GM19351 (cell line): ENCODE data around the gene FMN1.

Experiments
- ATAC-seq: cut with Tn5 transposase; IDR thresholded peaks from one replicate; pipeline ENCODE4 v1.9.1; 2021; ENCODE audit warnings: mild to moderate bottlenecking, moderate library complexity; ENCODE audit not compliant: unreplicated experiment

FMN1 gene

GRCh38 chr15:33158366-33158765, 36.1 kb downstream of the FMN1 start:
- no peak for ATAC-seq

GRCh38 chr15:33157371-33158037, 37.0 kb downstream of the FMN1 start:
- no peak for ATAC-seq

DNA sequence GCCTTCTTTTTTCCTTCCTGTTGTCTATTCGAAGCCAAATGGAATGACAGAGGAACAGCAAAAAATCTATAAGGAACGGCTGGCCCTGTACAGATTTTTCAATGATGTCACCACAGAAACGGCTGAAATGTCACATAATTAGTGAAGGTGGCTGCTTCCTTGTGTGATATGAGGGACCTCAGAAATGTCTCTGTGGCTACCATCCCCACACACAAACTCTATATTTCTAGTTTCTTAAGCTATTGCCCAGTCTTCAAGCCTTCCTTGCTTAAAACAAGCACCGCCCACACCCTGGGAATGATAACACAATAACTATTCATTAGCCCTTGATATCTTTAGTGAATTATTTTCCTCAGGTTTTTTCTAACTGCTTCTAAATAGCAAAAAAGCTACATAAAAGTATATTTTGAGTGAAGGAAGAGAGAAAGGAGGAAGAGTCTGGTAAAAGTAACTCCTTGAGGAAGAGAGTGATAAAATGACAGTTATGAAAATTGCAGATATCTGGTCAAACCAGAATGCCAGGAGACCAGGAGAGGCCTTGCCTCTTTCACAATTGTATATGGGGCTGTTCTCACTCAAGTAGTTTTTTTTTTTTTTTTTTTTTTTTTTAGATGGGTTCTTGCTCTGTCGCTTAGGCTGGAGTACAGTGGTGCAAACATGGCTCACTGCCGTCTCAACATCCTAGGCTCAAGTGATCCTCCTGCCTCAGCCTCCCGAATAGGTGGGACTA, 38.7 kb downstream of the FMN1 start:
- ATAC-seq, result no peak

DNA sequence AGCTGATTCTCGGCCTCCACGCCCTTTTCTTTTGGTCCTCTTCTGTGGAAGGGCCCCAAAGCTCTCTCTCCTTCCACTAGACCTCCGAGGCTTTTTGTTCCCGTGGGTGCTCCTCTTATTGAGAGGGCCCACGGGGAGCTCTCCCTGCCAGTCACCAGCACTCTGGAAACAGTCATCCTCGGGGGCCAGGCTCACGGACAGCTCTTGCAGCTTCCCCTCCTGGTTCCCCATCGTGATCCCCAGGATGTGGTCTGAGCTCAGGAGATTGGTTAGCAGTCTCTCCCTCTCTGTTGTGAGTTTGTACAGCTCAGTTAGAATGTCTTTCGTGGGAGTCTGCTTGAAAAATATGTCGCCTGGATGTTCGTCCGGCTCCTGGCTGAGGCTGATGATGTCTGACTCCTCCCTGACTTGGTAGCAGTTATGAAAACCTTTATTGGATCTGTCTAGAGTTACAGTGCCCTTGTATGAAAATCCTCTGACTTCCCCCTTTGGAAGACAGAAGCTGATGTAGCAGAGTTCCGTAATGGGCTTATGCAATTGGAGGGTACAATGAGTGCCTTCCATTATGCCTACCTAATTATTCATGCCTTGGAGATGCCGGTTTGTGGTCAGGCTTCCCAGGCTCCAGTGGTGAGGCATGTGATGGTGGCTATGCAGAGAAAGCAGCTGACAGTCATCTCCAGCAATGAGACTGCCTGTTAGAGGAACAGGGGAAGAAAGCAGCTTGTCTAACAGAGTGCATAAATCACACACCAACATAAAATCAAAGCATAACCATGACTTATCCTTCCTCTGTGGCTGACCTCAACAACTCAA, 40.0 kb downstream of the FMN1 start:
- no peak for ATAC-seq

- ATAC-seq, result no peak
Measured at GRCh38 chr15:33153548-33153947, 41.0 kb downstream of the FMN1 start.

DNA sequence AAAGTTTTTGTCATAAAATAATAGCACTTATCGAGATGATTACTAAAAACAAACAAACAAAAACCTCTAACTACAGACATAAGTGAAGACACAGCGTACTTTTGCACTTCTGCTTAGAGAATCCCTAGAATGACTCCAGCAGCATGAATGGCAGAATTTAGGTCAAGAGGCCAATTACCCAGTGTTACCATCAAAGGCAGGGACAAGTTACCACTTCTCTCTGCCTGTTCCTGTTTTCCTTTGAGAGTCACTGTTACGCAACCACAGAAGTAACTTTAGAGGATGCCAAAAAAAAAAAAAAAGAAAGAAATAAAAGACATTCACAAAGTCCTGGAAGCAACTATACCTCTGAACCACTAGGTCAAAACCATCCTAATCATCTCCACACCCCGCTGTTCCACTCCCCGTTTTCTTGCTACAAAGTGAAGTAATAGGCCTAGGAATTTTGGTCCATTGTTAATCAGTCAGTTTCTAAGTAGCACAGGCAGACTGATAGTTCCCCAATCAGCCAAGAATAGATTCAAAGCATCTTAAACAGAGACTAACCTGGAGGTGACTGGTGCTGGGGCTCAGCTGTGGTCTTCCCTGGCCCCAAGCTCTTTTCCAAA, 41.9 kb downstream of the FMN1 start:
- ATAC-seq, result no peak

DNA sequence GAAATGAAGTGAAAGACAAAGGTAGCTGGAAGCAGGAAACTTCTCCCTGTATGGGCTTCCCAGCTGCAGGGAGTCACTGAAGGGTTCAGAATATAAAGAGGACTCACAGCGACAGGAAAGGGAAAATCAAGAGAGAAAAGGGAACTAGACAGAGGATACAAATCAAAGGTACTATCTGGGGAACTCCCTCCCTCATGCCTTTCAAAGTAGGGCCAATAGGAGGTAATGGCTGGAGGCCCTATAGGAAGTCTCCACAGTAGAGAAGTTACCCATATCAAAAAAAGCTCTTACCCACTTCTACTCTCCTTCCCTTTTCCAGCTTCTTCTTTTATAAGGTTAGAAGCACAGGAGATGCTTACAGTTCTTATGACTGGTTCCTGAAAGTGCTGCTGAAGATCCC, 43.5 kb downstream of the FMN1 start:
- ATAC-seq, result no peak

GRCh38 chr15:33150431-33150941, 44.0 kb downstream of the FMN1 start:
- no peak for ATAC-seq

DNA sequence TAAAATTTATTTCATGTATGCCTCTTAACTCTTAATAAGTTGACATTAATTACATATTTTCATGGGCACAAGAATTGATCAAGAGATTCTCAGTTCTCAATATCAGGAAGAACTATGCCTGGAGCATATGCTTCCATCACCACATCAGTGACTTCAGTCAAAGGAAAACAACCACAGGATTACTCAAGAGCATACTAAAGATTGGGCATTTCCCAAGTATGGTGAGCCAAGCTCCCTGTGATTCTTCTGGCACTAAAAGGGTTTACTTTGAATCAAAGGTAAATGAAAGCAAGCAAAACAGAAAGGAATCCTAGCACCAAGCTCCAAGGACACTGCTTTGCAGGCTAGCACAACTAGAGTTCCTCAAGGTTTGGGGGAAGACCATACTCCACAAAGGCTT, 44.6 kb downstream of the FMN1 start:
- no peak for ATAC-seq

DNA sequence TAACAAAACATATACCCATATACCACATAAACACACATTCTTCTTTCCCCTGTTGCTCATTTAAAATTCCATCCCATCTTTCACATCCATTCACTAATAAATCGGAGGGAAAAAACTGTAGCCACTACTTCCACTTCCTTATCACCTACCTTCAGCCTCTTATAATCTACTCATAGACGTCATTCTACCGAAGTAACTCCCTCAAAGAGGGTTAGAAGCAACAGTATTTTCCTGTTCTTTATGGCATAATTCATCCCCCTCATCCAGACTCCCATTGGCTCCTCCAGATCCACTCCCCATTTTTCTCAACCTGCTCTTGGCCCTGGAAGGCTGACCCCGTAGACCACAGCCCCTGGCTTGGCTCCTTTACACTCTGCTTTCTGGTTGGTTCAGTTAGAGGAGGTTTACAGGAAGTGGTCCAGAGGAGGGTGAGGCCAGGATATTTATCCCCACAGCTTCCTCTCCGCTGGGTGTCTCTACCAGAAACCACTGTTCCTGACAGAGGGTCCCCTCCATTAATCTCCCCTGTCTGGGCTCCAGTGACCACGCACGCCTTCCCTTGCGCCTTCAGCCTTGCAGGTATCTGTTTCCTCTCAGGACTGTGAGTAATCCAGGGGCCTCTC, 46.3 kb downstream of the FMN1 start:
- no peak for ATAC-seq

DNA sequence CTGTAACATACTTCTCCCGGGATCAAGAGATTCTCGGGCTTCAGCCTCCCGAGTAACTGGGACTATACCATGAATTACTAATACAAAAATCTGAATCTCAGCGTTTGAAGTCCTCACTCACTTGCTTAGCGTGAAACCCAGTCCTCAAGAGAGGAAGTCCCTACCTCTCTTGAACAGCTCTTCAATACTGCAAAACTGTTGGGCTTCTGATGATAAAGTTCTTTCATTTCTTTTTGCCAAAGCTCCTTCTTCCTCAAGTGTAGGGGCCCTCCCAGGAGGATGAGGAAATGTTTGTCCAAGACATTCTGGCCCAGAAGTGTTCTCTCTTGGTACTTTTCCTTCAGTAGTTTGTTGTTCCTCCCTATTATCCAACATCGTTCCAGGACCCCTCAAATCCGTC, 48.5 kb downstream of the FMN1 start:
- ATAC-seq, result no peak

- no peak for ATAC-seq
Measured at GRCh38 chr15:33145447-33145846, 49.1 kb downstream of the FMN1 start.

DNA sequence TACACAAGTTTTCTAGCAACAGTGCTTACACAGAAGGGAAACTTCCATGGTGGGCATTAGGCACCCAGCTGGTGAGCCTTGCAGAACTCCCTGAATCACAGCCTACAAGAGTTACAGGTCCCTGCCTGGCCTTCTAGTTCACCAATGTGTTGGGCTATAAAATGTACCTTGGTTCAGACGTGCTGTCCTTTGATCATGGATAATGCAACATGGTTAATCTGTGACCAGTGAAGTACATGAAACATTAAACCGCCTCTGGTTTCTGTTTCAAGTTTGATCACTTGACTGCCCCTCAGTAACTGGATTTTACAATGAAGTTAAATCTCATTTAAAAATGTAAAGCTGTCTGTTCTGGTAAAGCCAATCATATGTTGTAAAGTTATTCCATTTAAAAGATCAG, 51.8 kb downstream of the FMN1 start:
- no peak for ATAC-seq

- ATAC-seq, result no peak
Measured at GRCh38 chr15:33138000-33138399, 56.5 kb downstream of the FMN1 start.

- ATAC-seq, result no peak
Measured at GRCh38 chr15:33137101-33137500, 57.4 kb downstream of the FMN1 start.

GRCh38 chr15:33136353-33136752, 58.2 kb downstream of the FMN1 start:
- no peak for ATAC-seq

DNA sequence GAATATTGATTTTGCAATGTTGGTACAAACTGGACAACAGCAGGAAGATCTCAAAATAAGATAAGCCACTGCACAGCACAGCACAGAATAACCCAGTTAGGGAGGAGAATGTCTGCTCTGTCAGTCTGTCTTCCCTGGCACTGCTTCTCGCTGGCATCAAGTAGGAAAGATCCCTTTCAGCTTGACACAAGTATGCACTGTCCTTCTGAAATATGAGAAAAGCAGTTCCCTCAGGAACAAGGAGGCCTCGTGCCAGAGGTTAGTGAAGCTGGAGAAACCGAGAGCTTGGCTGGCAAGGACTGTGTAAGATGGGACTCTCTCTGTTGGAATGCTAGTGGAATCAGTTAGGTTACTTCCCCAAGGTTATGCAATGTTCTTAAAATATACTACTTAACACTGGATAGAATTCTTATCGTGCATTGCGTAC, 59.1 kb downstream of the FMN1 start:
- ATAC-seq, result no peak

DNA sequence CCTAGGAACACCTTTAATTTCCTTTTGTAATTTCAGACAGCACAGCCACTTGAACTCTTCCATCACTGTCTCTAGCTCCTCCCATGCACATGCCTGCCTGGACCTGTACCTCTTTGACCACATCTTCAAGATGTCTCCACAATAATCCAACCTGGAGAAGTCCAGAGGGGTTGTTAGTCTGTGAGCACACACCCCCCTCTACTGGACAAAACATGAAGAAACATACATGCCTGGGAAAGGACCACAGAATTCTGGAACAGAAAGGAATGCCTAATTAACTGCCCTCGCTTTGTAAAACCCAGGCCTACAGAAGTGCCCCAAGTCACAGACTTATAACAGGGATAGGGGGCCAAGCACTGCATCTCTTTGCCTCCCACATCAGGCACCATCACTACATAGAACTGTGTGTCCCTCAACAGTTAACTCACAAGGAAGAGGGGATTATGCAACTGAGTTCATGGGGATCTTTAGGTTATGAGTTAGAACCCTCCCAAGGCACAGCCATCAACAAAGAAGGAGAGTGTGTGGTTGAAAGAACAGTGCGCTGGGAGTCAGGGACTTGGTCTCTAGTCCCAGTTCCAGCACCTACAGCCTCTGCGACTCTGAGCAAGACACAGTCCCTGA, 61.7 kb downstream of the FMN1 start:
- no peak for ATAC-seq

DNA sequence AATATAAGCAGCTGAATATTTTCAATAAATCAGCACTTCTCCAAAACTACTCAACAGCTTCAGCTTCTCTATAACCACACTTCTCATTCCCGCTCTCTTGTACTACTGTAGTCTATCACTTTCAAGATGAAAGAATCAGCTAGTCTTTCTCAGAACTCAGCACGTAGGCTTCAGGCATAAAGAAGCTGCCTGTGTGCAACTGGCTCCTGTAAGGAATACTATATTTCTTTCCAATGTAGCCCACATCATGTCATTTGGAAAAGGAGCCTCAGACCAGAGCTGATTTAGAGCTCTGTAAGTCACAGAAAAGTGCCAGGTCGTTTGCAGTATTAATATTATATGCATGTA, 62.3 kb downstream of the FMN1 start:
- no peak for ATAC-seq

DNA sequence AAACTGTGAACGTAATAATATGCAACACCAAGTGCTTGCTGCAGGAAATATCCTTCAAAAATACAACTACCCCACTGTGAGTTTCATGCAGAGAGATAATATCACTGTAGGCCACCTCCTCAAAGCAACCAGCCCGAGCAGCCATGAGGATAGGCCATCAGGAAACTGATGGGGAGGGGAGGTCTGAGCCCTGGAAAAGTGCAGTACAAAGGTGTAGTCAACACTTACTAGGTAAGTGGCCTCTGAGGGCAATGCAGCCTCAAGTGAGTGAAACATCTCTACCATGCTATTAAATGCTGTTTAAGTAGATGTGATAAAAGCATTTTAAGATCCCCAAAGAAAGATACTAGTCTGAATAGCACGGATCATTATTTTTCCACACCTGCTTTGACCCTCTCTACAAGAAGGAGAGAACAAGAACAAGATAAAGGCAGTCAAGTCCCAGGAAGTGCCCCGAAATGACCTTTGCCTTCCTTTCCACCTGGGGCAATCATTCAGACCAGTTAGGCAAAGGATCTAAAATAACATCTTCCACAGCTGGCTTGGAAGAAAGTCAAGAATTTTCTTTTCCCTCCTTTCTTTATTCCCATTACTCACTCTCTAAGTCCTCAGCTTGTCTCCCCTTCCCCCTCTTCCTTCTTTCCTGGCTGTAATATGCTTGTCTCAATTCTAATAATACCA, 62.8 kb downstream of the FMN1 start:
- no peak for ATAC-seq
